GM12878 (cell line): ENCODE measurements around the gene OSTC. TPM values are rescaled to one million over a fixed set of nuclear protein-coding genes. Genes with fewer than 3 reads are reported as not detected.

Source experiments
- ATAC-seq: fragments of 200-7000 bp; cut with Tn5 transposase; 3 replicates; pipeline ENCODE4 v1.9.1; 2020; ENCODE audit warnings: mild to moderate bottlenecking, moderate library complexity
- BruUV-seq: library from RNA; stranded (reverse); fragments of 400-500 nt; replicated peaks from 2 replicates; lab custom pipeline; 2021; lab: Mats Ljungman, UMichigan
- CTCF ChIA-PET: fragments of 300-600 bp; sonication (Branson Sonifier 250); formaldehyde crosslinking; extraction: SDS; loops from one replicate; lab custom pipeline; 2021; ENCODE audit warnings: inconsistent platforms; lab: Yijun Ruan, JAX
- POLR2A ChIA-PET: fragments of 350-600 bp; formaldehyde crosslinking; extraction: SDS; loops from one replicate; lab custom pipeline; 2021; ENCODE audit warnings: inconsistent platforms; lab: Charles Lee
- RAD21 ChIA-PET: fragments of 300-600 bp; sonication (Branson Sonifier 250); formaldehyde crosslinking; loops from one replicate; lab custom pipeline; 2023; ENCODE audit warnings: antibody characterized with exemption; ENCODE audit not compliant: unreplicated experiment; lab: Charles Lee
- SMC1A ChIA-PET: fragments of 300-600 bp; sonication (Branson Sonifier 250); formaldehyde crosslinking; loops from one replicate; lab custom pipeline; 2023; ENCODE audit not compliant: unreplicated experiment, uncharacterized antibody; lab: Charles Lee
- DNase-seq: peaks from one replicate; pipeline ENCODE4 v3.0.0-alpha.2; 2011; ENCODE audit warnings: low read depth, low spot score
- FAIRE-seq: peaks from 3 replicates; lab custom pipeline; 2011; peaks lifted over from hg19 to GRCh38; lab: Jason Lieb, UNC
- H2AFZ ChIP-seq: 2 replicates; pipeline ENCODE4 v1.6.0; 2011; ENCODE audit warnings: low read depth, low read length, control low read depth; ENCODE audit not compliant: control insufficient read depth
- H3K27ac ChIP-seq: 2 replicates; pipeline ENCODE4 v1.5.1; 2011; ENCODE audit warnings: control low read depth; ENCODE audit not compliant: control insufficient read depth, insufficient read depth
- H3K27me3 ChIP-seq, 2 experiments: replicated peaks in 1 of 2; 2 replicates each; pipeline versions ENCODE4 v1.6.0 to v1.6.1; 2011; ENCODE audit warnings: low read length in 1 of 2; ENCODE audit not compliant: control insufficient read depth in 2 of 2, insufficient read depth in 2 of 2
- H3K36me3 ChIP-seq, 2 experiments: 2 replicates each; pipeline ENCODE4 v1.5.1; 2011; ENCODE audit warnings: low read length in 1 of 2; ENCODE audit not compliant: control insufficient read depth in 2 of 2, insufficient read depth in 2 of 2
- H3K4me1 ChIP-seq: 2 replicates; pipeline ENCODE4 v1.6.1; 2011; ENCODE audit warnings: mild to moderate bottlenecking, low read length, moderate library complexity, mixed read lengths; ENCODE audit not compliant: control insufficient read depth, insufficient read depth
- H3K4me2 ChIP-seq: 2 replicates; pipeline ENCODE4 v1.6.0; 2011; ENCODE audit warnings: control low read depth; ENCODE audit not compliant: control insufficient read depth, insufficient read depth
- H3K4me3 ChIP-seq: fragments of 200-600 bp; sonication (generic); 2 replicates; pipeline ENCODE4 v1.5.1; 2016
- H3K79me2 ChIP-seq: 2 replicates; pipeline ENCODE4 v1.6.0; 2011; ENCODE audit warnings: low read length; ENCODE audit not compliant: control insufficient read depth, insufficient read depth
- H3K9ac ChIP-seq: 2 replicates; pipeline ENCODE4 v1.8.0; 2011; ENCODE audit warnings: low read length, control low read depth, mixed read lengths; ENCODE audit not compliant: control insufficient read depth, insufficient read depth
- H3K9me3 ChIP-seq: replicated peaks from 3 replicates; pipeline ENCODE4 v1.5.1; 2011; ENCODE audit warnings: mild to moderate bottlenecking, low read length; ENCODE audit not compliant: control insufficient read depth, insufficient read depth
- H4K20me1 ChIP-seq: 2 replicates; pipeline ENCODE4 v1.6.0; 2011; ENCODE audit not compliant: control insufficient read depth, insufficient read depth
- BHLHE40 ChIP-seq, 2 experiments: fragments of 450-650 bp in 1 of 2; IDR thresholded peaks; 2 replicates each; pipeline ENCODE4 v1.6.1; 2011 to 2017; ENCODE audit warnings: low read depth in 2 of 2, borderline replicate concordance in 1 of 2, improper control_type of control experiment in 1 of 2, low read length in 1 of 2, mild to moderate bottlenecking in 1 of 2
- EED ChIP-seq: sonication (generic); IDR thresholded peaks from 2 replicates; pipeline ENCODE4 v1.6.1; 2016; ENCODE audit warnings: antibody characterized with exemption, low read depth
- EGR1 ChIP-seq, 2 experiments: IDR thresholded peaks; 1 replicate in 1 of 2; 2 replicates in 1 of 2; pipeline ENCODE4 v1.6.1; 2011 to 2012; ENCODE audit warnings: low read depth in 2 of 2, low read length in 2 of 2, borderline replicate concordance in 1 of 2, mild to moderate bottlenecking in 1 of 2, moderate library complexity in 1 of 2
- GABPA ChIP-seq: IDR thresholded peaks from 2 replicates; pipeline ENCODE4 v1.6.1; 2014; ENCODE audit warnings: antibody characterized with exemption, low read depth, mild to moderate bottlenecking, inconsistent platforms
- GATAD2B ChIP-seq: fragments of 450-650 bp; conservative IDR thresholded peaks from 2 replicates; pipeline ENCODE4 v1.6.1; 2017; ENCODE audit warnings: low read depth, mild to moderate bottlenecking, moderate library complexity
- IKZF1 ChIP-seq: fragments of 450-650 bp; conservative IDR thresholded peaks from 2 replicates; pipeline ENCODE4 v1.6.1; 2017; ENCODE audit warnings: antibody characterized with exemption, mild to moderate bottlenecking
- JUND ChIP-seq: IDR thresholded peaks from 2 replicates; pipeline ENCODE4 v1.6.1; 2012; ENCODE audit warnings: low read depth, mild to moderate bottlenecking, low read length, improper control_type of control experiment, moderate library complexity
- KLF5 ChIP-seq: fragments of 450-650 bp; IDR thresholded peaks from 2 replicates; pipeline ENCODE4 v1.6.1; 2014; ENCODE audit warnings: mild to moderate bottlenecking; ENCODE audit not compliant: partially characterized antibody
- NFYA ChIP-seq: IDR thresholded peaks from 2 replicates; pipeline ENCODE4 v1.6.1; 2011; ENCODE audit warnings: low read depth, mild to moderate bottlenecking, low read length, improper control_type of control experiment, borderline replicate concordance
- RUNX3 ChIP-seq: IDR thresholded peaks from 2 replicates; pipeline ENCODE4 v1.6.1; 2012; ENCODE audit warnings: low read length, inconsistent platforms
- SREBF1 ChIP-seq: IDR thresholded peaks from 2 replicates; pipeline ENCODE4 v1.6.1; 2012; ENCODE audit warnings: mild to moderate bottlenecking, low read length
- SREBF2 ChIP-seq: IDR thresholded peaks from 2 replicates; pipeline ENCODE4 v1.6.1; 2012; ENCODE audit warnings: mild to moderate bottlenecking, low read length
- TAF1 ChIP-seq: IDR thresholded peaks from 2 replicates; pipeline ENCODE4 v1.6.1; 2011; ENCODE audit warnings: mild to moderate bottlenecking, low read depth, low read length, borderline replicate concordance
- ZBTB33 ChIP-seq: fragments of 450-650 bp; IDR thresholded peaks from 2 replicates; pipeline ENCODE4 v1.6.1; 2017; ENCODE audit warnings: mild to moderate bottlenecking
- WGBS: methylation state at CpG from one replicate; pipeline ENCODE4 v1.1.6; 2016; ENCODE audit warnings: low lambda C conversion rate; ENCODE audit not compliant: insufficient replicate concordance, insufficient coverage; ENCODE audit errors: missing lambda C conversion rate; 5-methylcytosine and 5-hydroxymethylcytosine counted together
- in situ Hi-C: fragments of 300-500 bp; cut with MboI; formaldehyde crosslinking; loops from 9 replicates; pipeline ENCODE4 v1.14.3; 2018; ENCODE audit warnings: mixed read lengths
- intact Hi-C: fragments of 100-400 bp; cut with micrococcal nuclease; formaldehyde crosslinking; loops from one replicate; pipeline ENCODE4 v1.14.2; 2022; ENCODE audit not compliant: unreplicated experiment
- polyA plus RNA-seq, 11 experiments: library from polyadenylated mRNA; depleted of rRNA in 4 of 11; unstranded in 6 of 11; stranded (reverse) in 5 of 11; fragments of >200 nt; fragmentation: Nextera tagmentation in 4 of 11; fragmentation: Illumina TruSeq in 1 of 11; extraction: Ambion mirVana in 4 of 11; extraction: Trizol in 1 of 11; gene quantifications; 1 replicate in 1 of 11; 2 replicates in 10 of 11; pipeline versions ENCODE4 v1.2.1 to v1.2.3, GENCODE V29; 2011 to 2016; ENCODE audit warnings: inconsistent platforms in 2 of 11, missing spikeins in 2 of 11, low read depth in 1 of 11
- total RNA-seq, 4 experiments: library from RNA; depleted of rRNA in 3 of 4; stranded (reverse); fragments of >200 nt in 3 of 4; fragmentation: Illumina TruSeq in 1 of 4; extraction: Trizol in 1 of 4; gene quantifications; 2 replicates each; pipeline versions ENCODE4 v1.2.1 to v1.2.3, GENCODE V29; 2013 to 2021
- TF ChIP-seq, protein P1 (sequence below): fragments of 450-650 bp; IDR thresholded peaks from 2 replicates; pipeline ENCODE4 v1.6.1; 2018; ENCODE audit warnings: mild to moderate bottlenecking, low read depth, moderate library complexity; ENCODE audit not compliant: partially characterized antibody
- TF ChIP-seq, protein P2 (sequence below): IDR thresholded peaks from 2 replicates; pipeline ENCODE4 v1.6.1; 2012; ENCODE audit warnings: low read depth, low read length, improper control_type of control experiment

Gene OSTC
- total and polyA plus RNA-seq, 10 of the 15 experiments (the other 5 are each of a cell fraction or from before 2014, with no cell fraction given), result 106 to 681 (median 181) TPM

- BruUV-seq, result no TSS peak
- ATAC-seq, result no peak
- POLR2A ChIA-PET, result no interaction called here
These were observed 48.2 kb upstream of the OSTC start for GRCh38 chr4:108602163-108602562.

DNA sequence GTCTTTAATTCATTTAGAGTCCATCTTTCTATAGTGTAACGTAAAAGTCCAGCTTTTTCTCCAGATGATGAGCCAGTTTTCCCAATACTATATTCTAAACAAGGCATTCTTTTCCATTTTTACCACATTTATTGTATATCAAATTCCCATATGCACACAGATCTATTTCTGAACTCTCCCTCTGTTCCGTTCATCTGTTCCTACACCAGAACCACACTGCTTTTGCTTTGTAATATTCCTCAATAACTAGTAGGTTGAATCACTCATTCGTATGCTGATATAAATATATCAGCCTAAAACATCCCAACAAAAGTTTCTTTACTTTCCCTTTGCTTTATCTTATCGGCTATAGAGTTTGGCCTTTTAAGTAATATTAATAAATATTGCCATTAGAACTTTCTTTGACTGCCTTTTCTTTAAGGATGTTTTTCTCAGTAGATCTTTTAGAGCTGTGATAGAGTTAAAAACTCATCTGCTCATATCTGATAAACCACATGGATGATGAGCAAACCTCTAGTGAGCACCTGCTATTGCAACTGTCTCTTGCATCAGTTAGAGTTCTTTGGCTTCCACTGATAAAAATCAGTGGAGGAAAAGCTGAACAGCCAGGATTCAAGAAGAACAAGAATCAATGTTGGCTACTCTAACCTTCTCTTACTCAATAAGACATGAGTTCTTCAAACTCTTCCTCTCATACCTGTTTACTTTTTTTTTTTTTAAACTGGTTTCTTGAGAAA, 43.2 kb upstream of the OSTC start:
- WGBS, result 38% methylated on average over 4 of the region's 4 CpGs
- TF ChIP-seq, protein P1, sequence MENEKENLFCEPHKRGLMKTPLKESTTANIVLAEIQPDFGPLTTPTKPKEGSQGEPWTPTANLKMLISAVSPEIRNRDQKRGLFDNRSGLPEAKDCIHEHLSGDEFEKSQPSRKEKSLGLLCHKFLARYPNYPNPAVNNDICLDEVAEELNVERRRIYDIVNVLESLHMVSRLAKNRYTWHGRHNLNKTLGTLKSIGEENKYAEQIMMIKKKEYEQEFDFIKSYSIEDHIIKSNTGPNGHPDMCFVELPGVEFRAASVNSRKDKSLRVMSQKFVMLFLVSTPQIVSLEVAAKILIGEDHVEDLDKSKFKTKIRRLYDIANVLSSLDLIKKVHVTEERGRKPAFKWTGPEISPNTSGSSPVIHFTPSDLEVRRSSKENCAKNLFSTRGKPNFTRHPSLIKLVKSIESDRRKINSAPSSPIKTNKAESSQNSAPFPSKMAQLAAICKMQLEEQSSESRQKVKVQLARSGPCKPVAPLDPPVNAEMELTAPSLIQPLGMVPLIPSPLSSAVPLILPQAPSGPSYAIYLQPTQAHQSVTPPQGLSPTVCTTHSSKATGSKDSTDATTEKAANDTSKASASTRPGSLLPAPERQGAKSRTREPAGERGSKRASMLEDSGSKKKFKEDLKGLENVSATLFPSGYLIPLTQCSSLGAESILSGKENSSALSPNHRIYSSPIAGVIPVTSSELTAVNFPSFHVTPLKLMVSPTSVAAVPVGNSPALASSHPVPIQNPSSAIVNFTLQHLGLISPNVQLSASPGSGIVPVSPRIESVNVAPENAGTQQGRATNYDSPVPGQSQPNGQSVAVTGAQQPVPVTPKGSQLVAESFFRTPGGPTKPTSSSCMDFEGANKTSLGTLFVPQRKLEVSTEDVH, result no peak
- TF ChIP-seq GABPA, result no peak
- TF ChIP-seq, protein P2, sequence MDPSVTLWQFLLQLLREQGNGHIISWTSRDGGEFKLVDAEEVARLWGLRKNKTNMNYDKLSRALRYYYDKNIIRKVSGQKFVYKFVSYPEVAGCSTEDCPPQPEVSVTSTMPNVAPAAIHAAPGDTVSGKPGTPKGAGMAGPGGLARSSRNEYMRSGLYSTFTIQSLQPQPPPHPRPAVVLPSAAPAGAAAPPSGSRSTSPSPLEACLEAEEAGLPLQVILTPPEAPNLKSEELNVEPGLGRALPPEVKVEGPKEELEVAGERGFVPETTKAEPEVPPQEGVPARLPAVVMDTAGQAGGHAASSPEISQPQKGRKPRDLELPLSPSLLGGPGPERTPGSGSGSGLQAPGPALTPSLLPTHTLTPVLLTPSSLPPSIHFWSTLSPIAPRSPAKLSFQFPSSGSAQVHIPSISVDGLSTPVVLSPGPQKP, result no peak
- TF ChIP-seq ZBTB33, result no peak
- TF ChIP-seq NFYA, result no peak
- no peak for TF ChIP-seq SREBF1
- TF ChIP-seq EGR1 (IDR thresholded peaks at IDR 0.05; ENCODE audit: borderline replicate concordance in 1 of 2, low read depth in 2 of 2, low read length in 2 of 2), result no peak

More at GRCh38 chr4:108602163-108602562, 48.2 kb upstream of the OSTC start:
- H4K20me1 ChIP-seq, result no peaks in the 10 kb centered on the region
- no peak for TF ChIP-seq KLF5
- TF ChIP-seq SREBF2, result no peak
- TF ChIP-seq BHLHE40 (IDR thresholded peaks at IDR 0.05; ENCODE audit: borderline replicate concordance in 1 of 2, low read depth in 2 of 2, low read length in 1 of 2), result no peak
- no peak for TF ChIP-seq GABPA
- TF ChIP-seq IKZF1, result no peak
- no peak for TF ChIP-seq RUNX3
- no peak for TF ChIP-seq GATAD2B
- no peak for TF ChIP-seq EED
- no peak for TF ChIP-seq TAF1
- TF ChIP-seq JUND, result no peak
- ChIA-PET SMC1A (no interaction called here), RAD21 (no interaction called here), CTCF (no interaction called here)
- 9% methylated on average over 3 of the region's 3 CpGs for WGBS
- H3K79me2 ChIP-seq, result no peaks in the 10 kb centered on the region
- no peaks in the 10 kb centered on the region for H3K4me1 ChIP-seq
- H3K27ac ChIP-seq, result no peak overlapping the region
- H3K4me3 ChIP-seq, result no peak overlapping the region
- no peaks in the 10 kb centered on the region for H3K9me3 ChIP-seq
- intact Hi-C loops (no loop called here), in situ Hi-C loops (no loop called here)
- H3K4me2 ChIP-seq, result no peak overlapping the region
- no peak for FAIRE-seq
- DNase-seq, result no peak
- H2AFZ ChIP-seq, result no peak overlapping the region
- H3K9ac ChIP-seq, result no peak overlapping the region
- H3K27me3 ChIP-seq, result no peaks in the 10 kb centered on the region
- H3K36me3 ChIP-seq, result no peaks in the 10 kb centered on the region

More for the DNA sequence above, 43.2 kb upstream of the OSTC start:
- no peaks in the 10 kb centered on the region for H3K79me2 ChIP-seq
- H3K27me3 ChIP-seq, result no peaks in the 10 kb centered on the region
- ChIA-PET POLR2A (no interaction called here), SMC1A (no interaction called here), RAD21 (no interaction called here), CTCF (interaction anchor here (0.6 to 0.8 kb wide), 2 partner anchors 36 to 558 kb away, joined by 3 to 4 read pairs; no protein-coding TSS in a partner anchor)
- no peak overlapping the region for H2AFZ ChIP-seq
- H4K20me1 ChIP-seq, result no peaks in the 10 kb centered on the region
- no peak overlapping the region for H3K4me2 ChIP-seq
- BruUV-seq, result no TSS peak
- H3K4me1 ChIP-seq, result no peaks in the 10 kb centered on the region
- no peak overlapping the region for H3K9ac ChIP-seq
- ATAC-seq (no peak), DNase-seq (no peak), FAIRE-seq (no peak)
- H3K4me3 ChIP-seq, result no peak overlapping the region
- intact Hi-C loops, result no loop called here
- in situ Hi-C loops, result no loop called here
- no peaks in the 10 kb centered on the region for H3K36me3 ChIP-seq
- H3K27ac ChIP-seq, result no peak overlapping the region
- no peaks in the 10 kb centered on the region for H3K9me3 ChIP-seq
